ENCODE results near the gene ELOVL2.

Gene ELOVL2

GRCh38 chr6:11055127-11055627 is 11.1 kb upstream of the ELOVL2 start:
- no peak for DNase-seq

DNA sequence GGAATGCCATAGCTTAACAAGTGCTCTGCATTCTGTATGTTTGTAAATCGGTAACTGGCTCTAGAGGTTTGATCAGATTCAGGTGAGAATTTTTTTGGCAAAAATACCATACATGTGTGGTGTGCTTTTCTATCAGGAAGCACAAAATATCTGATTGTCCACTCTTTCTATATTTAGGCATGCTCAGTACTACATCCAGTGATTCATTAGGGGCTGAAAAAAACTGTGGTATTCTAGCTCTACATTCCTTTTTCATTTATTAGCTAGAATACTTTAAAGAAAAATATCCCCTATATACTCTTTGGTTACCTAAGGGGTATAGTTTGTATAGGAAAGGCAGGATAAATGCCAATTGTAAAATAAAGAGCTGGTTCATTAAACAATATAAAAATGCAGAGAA is 10.6 kb upstream of the ELOVL2 start:
- no peak for DNase-seq

DNA sequence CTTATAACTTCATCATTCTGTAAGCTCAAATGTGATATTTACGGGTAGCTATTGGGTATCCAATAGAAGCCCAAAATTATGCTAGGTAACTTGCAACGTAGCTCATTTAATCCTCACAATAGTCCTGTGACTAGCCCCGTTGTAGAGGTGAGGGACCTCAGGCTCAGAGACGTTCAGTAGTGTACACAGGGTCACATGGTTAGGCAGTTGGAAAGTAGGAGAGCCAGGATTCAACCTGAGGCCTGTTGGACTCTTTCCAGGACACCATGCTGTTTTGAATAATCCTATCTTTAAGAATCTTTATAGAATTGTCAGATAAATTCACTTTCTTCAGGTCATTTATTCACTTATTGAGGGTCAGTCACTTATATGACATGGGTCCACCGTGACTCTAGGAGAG is 9.2 kb upstream of the ELOVL2 start:
- no peak for DNase-seq

DNA sequence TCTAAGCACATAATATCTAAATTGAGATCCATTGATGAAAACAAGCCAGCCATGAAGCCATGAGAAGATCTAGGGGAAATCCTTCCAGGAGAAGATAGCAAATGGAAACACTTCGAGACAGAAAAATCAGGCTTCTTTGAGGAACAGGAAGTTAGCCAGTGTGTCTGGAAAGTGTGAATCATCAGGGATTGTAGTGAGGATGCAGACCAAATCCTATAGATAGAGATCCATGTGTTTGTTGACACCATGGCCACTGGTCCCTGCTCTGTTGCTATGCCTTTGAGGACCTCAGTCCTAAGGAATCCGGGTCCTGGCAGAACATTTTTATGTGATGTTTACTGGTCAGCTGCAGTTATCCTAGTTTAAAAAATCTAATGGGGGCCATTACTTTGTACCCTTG is 6.6 kb upstream of the ELOVL2 start:
- DNase-seq: no peak

- no peak for DNase-seq
Observed at GRCh38 chr6:11044712-11045167, 635 bp upstream of the ELOVL2 start.

GRCh38 chr6:11043378-11043960 is 636 bp downstream of the ELOVL2 start:
- peak; percentile 15 for DNase-seq

DNA sequence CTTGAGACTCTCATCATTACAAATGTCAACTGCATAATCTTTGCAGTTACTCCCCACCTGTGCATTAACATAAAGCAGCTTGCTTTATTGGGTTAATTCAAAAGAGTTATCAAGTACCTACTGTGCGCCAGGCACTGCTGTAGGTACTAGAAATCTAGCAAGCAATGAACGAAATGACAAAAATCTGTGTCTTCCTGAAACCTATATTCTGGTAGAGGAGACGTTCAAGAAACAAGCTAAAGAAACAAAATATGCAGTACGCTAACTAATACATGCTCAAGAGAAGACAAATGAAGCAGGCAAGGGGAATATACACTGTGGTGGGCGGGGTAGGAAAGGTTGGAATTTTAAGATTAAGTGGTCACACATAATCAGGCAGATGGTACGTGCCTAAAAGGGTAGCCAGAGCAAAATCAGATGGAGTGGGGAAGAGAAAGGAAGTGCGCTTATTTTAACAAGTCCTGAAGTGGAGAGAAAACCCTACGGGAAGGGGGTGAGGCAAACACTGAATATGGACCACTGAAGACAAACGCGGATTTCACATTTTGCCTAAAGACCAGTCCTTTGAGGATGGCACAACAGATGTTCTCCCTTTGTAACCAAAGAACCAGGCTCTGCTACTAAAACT is 1.2 kb downstream of the ELOVL2 start:
- peak; percentile 17 for DNase-seq

GRCh38 chr6:11042025-11042749 is 1.9 kb downstream of the ELOVL2 start:
- DNase-seq: no peak

GRCh38 chr6:11040134-11040533 is 4.0 kb downstream of the ELOVL2 start:
- DNase-seq: no peak

- DNase-seq: no peak
Observed at GRCh38 chr6:11039040-11039439, 5.1 kb downstream of the ELOVL2 start.

DNA sequence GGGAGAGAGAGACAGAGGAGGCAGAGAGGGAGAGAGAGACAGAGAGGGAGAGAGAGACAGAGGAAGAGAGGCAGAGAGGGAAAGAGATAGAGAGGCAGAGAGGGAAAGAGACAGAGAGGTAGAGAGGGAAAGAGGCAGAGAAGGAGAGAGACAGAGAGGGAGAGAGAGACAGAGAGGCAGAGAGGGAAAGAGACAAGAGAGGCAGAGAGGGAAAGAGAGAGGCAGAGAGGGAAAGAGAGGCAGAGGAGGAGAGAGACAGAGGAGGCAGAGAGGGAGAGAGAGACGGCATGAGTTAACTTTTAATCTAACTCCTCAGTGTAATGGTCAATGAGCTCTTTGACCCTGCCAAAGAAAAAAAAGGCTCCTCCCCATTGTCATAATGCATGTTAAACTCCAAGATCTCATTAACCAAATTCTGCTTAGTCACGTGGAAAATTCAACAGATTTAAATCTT is 7.1 kb downstream of the ELOVL2 start:
- no peak for DNase-seq

DNA sequence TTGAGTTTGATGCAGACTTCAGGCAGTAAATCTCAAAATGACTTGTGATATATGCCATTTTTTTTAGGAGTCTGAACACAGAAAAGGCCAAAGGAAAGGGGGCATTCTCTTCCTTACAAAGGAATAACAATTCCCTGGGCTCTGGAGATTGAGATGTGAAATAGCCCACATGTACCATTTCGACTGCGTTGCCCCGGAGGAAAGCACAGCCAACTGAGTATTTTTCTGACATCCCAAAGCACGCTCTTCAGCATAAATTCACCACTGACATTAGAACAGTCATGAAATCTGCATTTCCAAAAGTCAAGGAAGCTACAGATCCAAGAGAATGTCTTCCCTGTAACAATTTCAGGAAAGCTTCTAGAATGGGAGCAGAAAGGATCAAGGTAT is 7.8 kb downstream of the ELOVL2 start:
- no peak for DNase-seq

- no peak for DNase-seq
Observed at GRCh38 chr6:11035616-11036350, 8.3 kb downstream of the ELOVL2 start.

- DNase-seq: no peak
Observed at GRCh38 chr6:11033825-11034224, 10.3 kb downstream of the ELOVL2 start.

DNA sequence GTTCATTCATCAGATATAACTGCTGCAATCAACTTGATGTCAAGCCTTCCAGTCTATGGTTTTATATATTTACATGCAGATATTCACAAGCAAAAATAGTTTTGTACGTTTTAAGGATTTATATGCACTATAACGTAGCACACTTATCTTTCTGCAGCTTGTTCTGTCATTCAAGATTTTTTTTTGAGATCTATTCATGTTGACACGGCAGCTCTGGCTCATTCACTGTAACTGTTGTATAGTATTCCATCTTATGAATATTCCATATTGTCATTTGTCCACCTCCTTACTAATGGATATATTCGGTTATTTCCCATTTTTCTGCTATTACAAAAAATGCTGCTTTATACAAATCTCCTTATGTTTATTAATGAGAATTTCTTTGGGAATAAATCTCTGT is 13.2 kb downstream of the ELOVL2 start:
- DNase-seq: no peak

GRCh38 chr6:11028959-11029358 is 15.1 kb downstream of the ELOVL2 start:
- DNase-seq: no peak

GRCh38 chr6:11027565-11028110 is 16.5 kb downstream of the ELOVL2 start:
- DNase-seq: no peak

DNA sequence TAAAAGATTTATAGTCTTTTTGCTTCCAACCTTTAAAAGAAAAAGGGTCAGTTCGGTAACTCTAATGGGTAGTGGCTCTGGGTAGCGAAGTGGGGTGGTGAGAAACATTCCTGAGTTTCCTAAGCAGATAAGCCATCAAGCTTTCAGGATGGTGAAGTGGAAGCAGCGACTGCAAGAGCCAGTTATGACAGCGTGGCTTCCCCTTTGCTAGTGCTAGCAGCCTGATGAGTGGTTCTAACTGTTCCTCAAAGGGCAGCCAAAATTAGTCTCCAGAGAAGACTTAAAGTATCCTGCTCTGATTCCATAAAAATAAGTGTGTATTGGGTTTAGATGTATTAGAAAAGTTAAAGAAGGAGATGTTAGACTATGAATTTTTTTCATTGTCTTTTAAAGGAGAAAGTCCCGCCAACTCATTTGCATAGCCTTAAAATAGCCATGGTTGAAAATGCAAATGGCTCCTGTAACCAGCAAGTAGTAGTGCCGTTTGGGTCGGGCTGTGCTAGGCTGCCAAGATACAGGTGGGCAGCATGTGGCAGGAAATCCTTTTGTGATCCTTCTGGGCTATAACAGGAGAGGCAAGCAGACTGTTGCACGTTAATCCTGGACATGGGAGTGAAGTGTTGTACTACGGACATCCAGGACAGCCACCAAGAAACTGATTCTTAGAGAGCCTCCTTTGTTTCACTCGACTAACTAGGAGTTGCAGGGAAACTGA is 18.0 kb downstream of the ELOVL2 start:
- DNase-seq: no peak

- DNase-seq: no peak
Observed at GRCh38 chr6:11025130-11025529, 19.0 kb downstream of the ELOVL2 start.

DNA sequence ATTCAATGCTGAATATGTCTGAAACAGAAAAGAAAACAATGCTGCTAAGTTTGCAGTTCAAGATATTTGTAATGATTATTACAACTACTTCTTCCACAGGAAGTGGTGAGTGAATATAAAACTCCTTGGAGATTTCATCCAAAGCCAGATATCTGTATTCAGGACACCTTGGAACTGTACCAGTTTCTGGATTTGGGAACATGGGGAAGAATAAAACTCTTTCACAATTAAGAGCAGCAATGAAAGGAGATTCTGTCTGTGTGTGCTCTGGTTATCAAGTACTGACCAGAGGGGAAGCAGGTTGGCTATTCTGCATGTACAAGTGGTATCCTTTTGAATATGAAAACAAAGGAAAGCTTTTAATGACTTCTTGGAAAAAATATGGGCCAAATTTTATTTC is 21.1 kb downstream of the ELOVL2 start:
- no peak for DNase-seq

DNA sequence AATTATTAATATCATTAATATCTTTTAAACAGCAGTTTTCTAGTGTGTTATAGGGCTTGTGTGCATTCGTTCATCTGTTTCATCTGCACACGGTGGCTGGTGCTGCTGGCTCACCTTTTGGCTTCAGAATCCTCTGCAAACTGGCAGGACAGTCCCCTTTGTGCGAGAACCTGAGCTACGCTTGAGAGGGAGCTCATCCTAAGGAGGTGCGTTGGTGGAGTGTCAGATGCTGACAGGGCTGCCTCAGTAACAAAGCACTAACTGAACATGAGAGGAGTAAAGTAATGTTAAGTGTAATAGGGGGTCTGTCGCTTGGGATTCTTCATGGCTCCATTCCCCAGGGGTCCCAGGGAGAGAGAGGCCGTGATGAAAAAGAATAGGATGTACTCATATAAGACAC is 22.4 kb downstream of the ELOVL2 start:
- DNase-seq: no peak

- no peak for DNase-seq
Observed at GRCh38 chr6:11021003-11021402, 23.1 kb downstream of the ELOVL2 start.

All from hematopoietic multipotent progenitor cell treated with erythropoietin and hydrocortisone succinate and interleukin-3 and kit ligand, for 6 days (in vitro differentiated cells).